Smooth muscle cell of the brain vasculature (primary cell): Measurements from ENCODE around the gene RNF223.

Source experiments
- DNase-seq: peaks from one replicate; pipeline ENCODE4 v3.0.0-alpha.2; 2012; ENCODE audit warnings: low read depth, low spot score

RNF223 gene

DNA sequence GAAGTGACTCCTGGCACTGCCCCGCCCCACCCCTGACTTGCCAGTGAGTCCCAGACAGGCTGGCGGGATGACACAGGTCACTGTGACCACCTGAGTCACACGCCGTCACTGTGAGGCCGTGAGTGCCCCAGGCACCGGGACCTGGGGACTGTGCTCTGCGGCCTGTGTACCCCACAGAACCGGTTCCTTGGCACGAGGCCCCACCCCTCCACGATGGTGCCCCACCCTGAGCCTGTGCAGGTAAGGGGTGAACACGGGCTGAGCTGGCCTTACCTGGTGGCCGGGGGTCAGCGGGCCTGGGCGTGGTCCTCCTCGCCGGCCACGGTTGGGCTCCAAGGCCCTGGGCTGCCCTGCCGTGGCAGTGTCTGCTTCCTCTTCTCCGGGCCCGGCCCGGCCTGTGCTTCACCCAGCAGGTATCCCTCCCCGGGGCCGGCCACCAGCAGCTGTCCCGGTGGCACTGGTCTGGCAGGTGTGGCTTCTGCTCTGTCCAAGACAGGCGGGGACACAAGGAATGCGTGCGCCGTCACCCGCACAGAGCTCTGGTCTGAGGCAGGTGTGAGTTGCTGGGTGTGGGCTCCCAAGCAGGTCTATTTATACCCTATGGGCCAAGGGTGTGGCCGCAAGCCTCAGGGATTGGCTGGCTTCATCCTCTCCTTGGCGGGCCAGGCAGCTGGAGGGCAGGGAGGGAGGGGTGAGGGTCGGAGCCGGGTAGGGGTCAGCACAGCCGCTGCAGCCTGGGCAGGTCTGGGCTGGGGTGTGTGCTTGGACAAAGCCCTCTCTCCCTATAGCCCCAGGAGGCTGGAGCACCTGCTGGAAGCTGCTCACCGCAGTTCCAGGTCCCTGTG lies at the start of gene RNF223:
Gene RNF223 (minus strand): TSS at position 564 of the 845 bp plus-strand sequence. CDS start 1,740 bp downstream, outside the sequence.
- DNase-seq: no peak

- no peak for DNase-seq
Observed at GRCh38 chr1:1122981-1123480, 48.9 kb upstream of the RNF223 start.

- DNase-seq: peak; percentile 28
Observed at GRCh38 chr1:1122078-1122811, 48.1 kb upstream of the RNF223 start.

- no peak for DNase-seq
Observed at GRCh38 chr1:1121611-1122077, 47.5 kb upstream of the RNF223 start.

GRCh38 chr1:1120866-1121591 lies 46.9 kb upstream of the RNF223 start:
- no peak for DNase-seq

- DNase-seq: no peak
Observed at GRCh38 chr1:1120096-1120495, 46.0 kb upstream of the RNF223 start.

GRCh38 chr1:1119272-1119890 lies 45.3 kb upstream of the RNF223 start:
- no peak for DNase-seq

DNA sequence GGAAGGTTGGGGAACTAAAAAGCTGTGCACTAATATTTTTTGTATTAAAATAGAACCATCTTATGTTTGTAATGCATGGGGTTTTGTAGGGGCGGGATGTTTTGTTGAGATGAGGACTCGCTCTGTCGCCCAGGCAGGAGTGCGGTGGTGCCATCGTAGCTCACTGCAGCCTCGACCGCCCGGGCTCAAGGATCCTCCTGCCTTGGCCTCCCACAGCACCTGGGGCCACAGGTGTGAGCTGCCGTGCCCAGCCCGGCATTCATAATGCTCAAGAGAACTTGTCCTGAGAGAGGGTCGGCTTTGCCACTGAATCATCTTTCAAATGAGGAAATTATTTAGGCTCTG lies 44.7 kb upstream of the RNF223 start:
- DNase-seq: no peak

GRCh38 chr1:1118011-1118875 lies 44.1 kb upstream of the RNF223 start:
- no peak for DNase-seq

GRCh38 chr1:1117469-1117831 lies 43.3 kb upstream of the RNF223 start:
- no peak for DNase-seq

DNA sequence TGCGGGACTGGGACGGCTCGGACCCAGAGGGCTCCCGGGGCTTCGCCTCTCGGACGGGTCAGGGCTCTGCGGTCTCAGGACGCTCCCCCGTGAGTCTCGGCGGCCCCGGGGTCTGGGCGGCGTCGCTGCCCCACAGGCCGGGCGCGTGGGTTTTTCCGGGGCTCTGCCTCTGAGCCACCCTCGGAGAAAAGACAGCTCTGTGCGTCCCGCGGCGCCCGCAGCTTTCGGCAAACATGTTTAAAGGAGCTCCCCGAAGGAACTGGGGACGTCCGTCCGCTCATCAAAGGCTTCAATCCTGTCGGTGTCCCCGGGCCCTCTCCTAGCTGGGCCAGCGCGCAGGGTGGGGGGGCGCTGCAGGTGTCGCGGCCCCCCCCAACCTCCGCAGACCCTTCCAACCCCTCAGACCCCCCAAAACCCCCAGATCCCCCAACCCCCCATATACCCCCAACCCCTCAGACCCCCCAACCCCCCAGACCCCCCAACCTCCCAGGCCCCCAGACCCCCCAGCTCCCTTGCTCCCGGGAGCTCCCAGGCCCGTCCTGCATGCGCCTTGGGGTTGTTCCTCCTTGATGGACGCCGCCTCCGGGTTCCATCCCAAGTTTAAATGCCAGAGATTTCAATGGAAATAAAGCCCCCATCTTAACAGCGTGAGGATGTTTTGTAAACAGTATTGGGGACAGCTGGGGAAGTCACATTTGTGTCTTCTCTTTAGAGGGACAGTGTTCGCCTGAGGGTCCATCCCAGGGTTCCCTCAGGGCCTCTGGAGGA lies 42.8 kb upstream of the RNF223 start:
- DNase-seq: no peak

DNA sequence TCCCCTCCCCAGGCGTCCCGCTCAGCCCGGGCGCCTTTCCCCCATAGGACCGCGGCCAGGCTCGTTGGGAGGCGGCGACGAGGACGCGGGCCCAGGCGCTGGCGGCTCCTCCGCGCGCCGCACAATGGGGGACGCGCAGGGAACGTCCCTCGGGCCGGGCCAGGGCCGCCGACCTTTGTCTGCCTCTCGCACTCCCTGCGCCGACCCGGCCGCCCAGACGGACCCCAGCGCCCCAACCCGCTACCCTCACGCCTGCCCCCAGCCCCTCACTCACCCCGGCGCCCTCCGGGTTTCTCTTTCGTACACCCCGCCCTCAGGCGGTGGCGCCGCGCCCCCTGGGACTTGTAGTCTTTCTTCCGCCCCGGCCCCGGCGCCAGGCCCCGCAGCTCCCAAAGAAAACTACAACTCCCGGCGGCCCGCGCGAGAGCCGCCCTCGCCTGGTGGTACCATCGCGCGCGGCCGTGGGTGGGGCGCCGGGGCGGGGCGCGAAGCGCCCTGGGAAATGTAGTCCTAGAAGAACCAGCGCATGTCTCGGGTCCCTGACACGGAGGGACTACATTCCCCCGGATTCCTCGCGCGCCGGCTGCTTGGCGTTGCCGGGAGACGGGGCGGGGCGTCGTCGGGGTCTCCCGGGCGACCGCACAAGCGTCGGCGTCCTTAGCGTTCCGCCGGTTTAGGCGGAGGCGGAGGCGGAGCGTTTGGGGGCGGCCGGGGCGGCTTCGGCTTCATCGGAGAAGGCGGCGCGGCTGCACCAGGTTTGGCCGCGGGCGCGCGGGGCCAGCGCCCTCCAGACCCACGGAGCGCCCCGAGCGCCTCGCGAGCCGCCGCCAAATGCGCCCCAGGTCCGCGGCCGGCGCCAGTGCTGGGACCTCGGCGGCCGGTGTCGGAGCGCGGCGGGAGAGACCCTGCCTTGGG lies 41.9 kb upstream of the RNF223 start, which contains the start of gene C1orf159:
Gene C1orf159 (minus strand): TSS at position 304 of the 915 bp plus-strand sequence. CDS start 24,546 bp downstream, outside the sequence.
- DNase-seq: peak; percentile 95

- DNase-seq: no peak
Observed at GRCh38 chr1:1115136-1115785, 41.2 kb upstream of the RNF223 start.

DNA sequence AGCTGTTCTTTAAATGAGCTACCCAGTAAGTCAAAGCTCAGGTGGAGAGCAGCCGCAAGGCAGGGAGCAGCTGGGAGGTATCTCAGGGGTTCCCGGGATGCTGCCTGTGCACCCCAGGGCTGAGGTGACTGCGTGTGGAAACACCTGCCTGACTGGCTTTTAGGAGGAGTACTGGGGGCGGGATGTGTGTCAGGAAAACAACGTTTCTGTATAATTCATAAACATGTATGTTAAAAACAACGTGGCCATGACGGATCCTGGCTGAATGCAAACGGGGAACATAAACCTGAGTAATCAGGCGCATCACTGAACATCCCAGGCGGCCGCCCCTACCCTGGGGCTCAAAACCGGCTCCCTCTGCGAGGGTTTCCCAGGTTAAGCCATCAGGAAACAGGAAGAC lies 40.3 kb upstream of the RNF223 start:
- no peak for DNase-seq

DNA sequence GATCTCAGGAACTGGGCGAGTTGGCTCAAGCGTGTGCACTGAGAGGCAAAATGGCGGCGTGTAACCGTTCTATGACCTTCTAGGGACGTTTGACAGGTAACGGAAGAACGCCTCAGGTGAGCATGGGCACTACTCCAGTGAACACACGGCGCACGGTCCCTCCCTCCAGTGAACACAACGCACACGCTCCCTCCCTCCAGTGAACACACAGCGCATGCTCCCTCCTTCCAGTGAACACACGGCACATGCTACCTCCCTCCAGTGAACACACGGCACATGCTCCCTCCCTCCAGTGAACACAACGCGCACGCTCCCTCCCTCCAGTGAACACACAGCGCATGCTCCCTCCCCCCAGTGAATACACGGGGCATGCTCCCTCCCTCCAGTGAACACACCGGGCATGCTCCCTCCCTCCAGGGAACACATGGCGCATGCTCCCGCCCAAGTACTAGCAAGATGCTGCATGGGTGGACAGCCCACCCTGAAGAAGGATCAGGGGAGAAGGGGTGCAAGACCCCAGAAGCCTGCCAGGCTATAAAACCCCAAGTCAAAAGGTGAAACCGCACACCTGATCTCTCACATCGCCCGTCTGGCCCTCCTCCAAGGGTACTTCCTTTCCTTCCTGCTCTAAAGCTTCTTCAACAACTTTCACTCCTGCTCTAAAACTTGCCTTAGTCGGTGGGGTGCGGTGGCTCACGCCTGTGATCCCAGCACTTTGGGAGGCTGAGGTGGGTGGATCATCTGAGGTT lies 38.3 kb upstream of the RNF223 start:
- DNase-seq: no peak

DNA sequence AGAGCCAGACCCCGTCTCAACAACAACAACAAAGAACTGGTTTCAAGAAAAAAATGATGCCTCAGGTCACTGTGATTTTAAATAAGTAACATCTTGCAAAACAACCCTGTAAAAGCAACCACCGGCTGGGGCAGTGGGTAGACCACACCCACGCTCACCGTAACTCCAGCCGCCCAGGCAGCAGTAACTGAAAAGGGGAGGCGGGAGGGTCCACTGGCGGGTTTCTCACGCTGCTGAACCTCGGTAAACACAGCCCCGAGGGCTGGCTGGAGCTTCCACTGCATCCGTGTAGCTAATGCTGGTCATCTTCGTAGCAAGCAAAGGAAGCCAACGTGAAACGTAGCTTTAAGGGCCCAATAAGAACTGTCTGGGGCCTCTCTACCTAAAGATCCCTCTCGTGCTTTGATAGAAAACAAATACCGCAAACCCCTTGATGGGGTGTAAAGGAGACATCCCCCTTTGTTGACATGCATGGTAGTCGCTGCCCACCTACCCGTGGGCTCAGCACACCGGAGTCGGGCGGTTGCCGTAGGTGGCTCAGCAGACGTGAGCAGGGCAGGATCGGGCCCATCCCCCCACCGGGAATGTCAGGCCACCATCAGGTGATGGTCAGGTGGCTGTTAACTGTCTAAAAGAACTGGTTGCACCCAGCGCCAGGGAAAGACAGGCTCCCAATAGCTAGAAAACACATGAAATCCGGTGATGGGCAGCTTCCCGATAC lies 37.6 kb upstream of the RNF223 start:
- no peak for DNase-seq

- DNase-seq: no peak
Observed at GRCh38 chr1:1110561-1110971, 36.5 kb upstream of the RNF223 start.
